GM12801 (cell line): ENCODE measurements around the gene OR13C4.

Experiments used
- TF ChIP-seq, protein P1 (sequence below): IDR thresholded peaks from one replicate; pipeline ENCODE4 v1.5.1; 2011; ENCODE audit warnings: control low read depth; ENCODE audit not compliant: insufficient read length; ENCODE audit errors: extremely low read depth

Gene OR13C4

DNA sequence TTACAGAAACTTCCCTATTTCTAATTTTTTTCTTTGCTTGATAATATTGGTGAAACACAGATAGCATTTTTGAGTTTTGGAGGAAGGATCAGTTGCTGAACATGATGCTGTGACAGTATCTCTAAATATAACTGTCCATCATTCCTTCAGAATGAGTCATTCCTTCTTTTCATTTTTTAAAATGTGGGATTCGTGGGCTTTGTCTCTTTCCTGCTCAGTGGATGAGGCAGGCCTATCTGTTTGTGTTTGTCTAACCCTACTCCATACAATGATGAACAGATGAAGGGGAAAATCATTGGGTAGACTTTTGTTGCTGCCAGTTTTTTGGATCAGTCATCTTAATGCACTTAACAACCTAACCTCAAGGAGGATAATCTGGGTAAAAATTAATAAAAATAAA is 26.3 kb upstream of the OR13C4 start:
- TF ChIP-seq, protein P1, sequence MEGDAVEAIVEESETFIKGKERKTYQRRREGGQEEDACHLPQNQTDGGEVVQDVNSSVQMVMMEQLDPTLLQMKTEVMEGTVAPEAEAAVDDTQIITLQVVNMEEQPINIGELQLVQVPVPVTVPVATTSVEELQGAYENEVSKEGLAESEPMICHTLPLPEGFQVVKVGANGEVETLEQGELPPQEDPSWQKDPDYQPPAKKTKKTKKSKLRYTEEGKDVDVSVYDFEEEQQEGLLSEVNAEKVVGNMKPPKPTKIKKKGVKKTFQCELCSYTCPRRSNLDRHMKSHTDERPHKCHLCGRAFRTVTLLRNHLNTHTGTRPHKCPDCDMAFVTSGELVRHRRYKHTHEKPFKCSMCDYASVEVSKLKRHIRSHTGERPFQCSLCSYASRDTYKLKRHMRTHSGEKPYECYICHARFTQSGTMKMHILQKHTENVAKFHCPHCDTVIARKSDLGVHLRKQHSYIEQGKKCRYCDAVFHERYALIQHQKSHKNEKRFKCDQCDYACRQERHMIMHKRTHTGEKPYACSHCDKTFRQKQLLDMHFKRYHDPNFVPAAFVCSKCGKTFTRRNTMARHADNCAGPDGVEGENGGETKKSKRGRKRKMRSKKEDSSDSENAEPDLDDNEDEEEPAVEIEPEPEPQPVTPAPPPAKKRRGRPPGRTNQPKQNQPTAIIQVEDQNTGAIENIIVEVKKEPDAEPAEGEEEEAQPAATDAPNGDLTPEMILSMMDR, result no peak

GRCh38 chr9:104544644-104545043 is 17.6 kb upstream of the OR13C4 start:
- TF ChIP-seq, protein P1, result no peak

DNA sequence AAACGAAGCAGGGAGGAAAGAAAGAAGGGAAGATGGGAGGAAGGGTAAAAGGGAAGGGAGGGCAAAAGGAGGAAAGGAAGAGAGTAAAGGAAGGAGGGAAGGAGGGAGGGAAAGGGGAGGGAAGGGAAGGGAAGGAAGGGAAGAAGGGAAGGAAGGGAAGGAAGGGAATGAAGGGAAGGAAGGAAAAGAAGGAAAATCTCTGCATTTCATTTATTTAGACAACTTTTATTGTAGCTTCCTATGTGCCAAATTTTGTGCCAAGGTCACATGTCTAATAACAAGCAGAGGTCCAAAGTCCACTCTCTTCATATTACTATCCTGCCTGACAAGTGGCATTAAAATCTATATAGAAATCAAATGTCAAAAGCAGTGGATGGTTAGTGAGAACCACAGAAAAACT is 12.3 kb upstream of the OR13C4 start:
- TF ChIP-seq, protein P1, result no peak

DNA sequence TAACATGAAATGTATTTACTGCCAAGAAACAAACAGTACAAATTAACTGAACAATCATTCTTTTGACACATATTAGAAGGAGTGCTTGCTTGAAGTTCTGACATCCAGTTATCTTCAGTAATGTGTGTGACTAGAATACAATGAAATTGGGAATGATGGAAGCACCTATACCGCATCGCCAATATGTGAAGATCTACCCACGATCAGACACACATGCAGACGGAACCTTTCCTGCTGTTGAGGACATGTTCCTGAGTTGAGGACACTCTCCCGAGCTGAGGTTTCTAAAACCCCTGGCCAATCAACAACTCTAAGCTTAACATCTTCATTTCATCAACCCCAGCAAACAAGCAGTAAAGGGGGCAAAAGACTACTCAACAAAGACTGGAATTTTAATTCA is 9.7 kb upstream of the OR13C4 start, which contains the start of gene OR13C3:
OR13C3 (minus strand) TSS at position 101 of the 400 bp plus-strand sequence. CDS start 133 bp downstream, outside the sequence.
- TF ChIP-seq, protein P1, result no peak

GRCh38 chr9:104514901-104515300 is 12.1 kb downstream of the OR13C4 start:
- TF ChIP-seq, protein P1, result no peak

DNA sequence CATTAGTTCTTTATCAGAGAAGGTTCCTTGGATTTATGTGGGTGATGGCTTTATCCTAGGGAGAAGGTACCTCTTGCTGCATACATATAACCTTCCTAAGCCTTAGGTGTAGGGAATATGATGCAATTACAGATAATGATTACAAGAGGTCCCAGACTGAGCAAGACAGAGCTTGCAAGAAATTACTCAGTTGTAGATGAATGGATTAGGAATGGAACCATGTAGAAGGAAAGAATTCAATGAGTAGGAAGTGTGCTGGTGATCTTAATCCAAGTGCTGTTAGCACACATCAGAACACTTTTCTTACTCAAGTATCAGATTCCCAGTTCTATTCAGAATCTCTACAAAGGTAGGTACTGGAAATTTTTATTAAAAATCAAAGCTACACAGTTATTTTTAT is 20.4 kb downstream of the OR13C4 start:
- TF ChIP-seq, protein P1, result no peak

DNA sequence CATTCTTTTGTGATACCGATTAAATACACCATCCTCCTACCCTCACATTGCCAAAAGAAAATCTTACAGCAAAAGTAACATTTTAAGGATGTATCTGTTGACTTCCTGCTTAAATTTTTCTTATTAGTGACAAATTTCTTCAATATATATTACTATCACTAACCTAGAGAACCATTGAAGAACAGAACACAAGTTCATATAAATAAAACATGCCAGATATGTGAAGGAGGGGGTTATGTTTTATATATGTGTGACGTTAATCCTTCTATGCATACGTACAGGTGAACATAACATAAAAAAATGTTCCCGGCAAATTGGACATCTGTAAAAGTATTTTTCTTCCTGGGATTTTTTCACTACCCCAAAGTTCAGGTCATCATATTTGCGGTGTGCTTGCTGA is 23.0 kb downstream of the OR13C4 start, which contains the start of gene OR13F1:
OR13F1 (plus strand) TSS at position 301 of the 400 bp plus-strand sequence; CDS start at position 301, 0 bp downstream.
- TF ChIP-seq, protein P1, result no peak
